Peyer's patch (tissue), 4 donors: ENCODE measurements around the gene HDAC4.

Experiments
- CTCF ChIP-seq, 6 experiments: fragments of 450-650 bp in 4 of 6; fragments of 200-600 bp in 2 of 6; sonication (generic) in 1 of 6; IDR thresholded peaks; one replicate each; pipeline ENCODE4 v1.5.1; 2017 to 2019; ENCODE audit warnings: antibody characterized with exemption in 6 of 6, mild to moderate bottlenecking in 3 of 6, moderate library complexity in 1 of 6
- POLR2A ChIP-seq, 2 donors: fragments of 450-650 bp; IDR thresholded peaks; one replicate each; pipeline ENCODE4 v1.5.1; 2017; ENCODE audit warnings: antibody characterized with exemption in 2 of 2, mild to moderate bottlenecking in 2 of 2, moderate library complexity in 2 of 2

GRCh38 chr2:239150125-239151011 is 250.5 kb downstream of the HDAC4 start:
- no peak for TF ChIP-seq POLR2A (IDR thresholded peaks at IDR 0.05)
- TF ChIP-seq CTCF (IDR thresholded peaks at IDR 0.05), result no peak
